Measurements from ENCODE around the gene BTG4. TPM values are rescaled to one million over a fixed set of nuclear protein-coding genes. Genes with fewer than 3 reads are reported as not detected.

BTG4 gene
- total RNA-seq, 1 experiment from 2014 or later: 0.61 TPM

DNA sequence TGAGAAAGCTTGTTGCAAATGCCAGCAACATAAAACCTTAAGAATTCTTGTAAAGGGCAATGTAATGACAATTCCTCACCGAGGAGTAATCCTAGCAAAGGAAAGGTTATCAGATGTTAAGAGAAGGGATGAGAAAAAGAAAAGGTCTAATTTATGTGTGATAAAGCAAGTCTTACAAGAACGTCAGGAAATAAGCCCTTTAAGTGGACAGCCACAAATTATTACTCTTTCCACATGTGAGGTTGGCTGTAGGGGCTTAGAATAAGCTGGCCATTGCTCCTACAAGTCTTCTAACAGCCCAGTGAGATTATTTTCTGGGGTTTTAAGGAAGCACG lies 37.6 kb upstream of the BTG4 start:
- Mint-ChIP-seq H3K36me3 (ENCODE audit: insufficient read depth, unreplicated experiment) (no peaks in the 10 kb centered on the region), H3K27me3 (ENCODE audit: insufficient read depth, unreplicated experiment) (peaks cover 2% of the 10 kb centered on the region), H3K9me3 (ENCODE audit: unreplicated experiment) (no peaks in the 10 kb centered on the region), H3K4me1 (ENCODE audit: low read depth, unreplicated experiment) (no peaks in the 10 kb centered on the region), H3K27ac (ENCODE audit: unreplicated experiment) (no peak overlapping the region), H3K4me3 (ENCODE audit: unreplicated experiment) (no peak overlapping the region)
- POLR2A ChIA-PET: no interaction called here
- DNase-seq: no peak
- Histone ChIP-seq H3K4me3 (ENCODE audit: low read depth, low read length) (no peak overlapping the region), H3K27me3 (replicated peaks; ENCODE audit: control insufficient read depth, insufficient read depth, low read length) (no peaks in the 10 kb centered on the region), H3K9me3 (no peaks in the 10 kb centered on the region), H3K36me3 (ENCODE audit: control insufficient read depth, insufficient read depth, low read length) (no peaks in the 10 kb centered on the region), H3K4me1 (0 out of 2 replicates have a peak, but pooled peaks cover 5% of the 10 kb centered on the region)
- intact Hi-C loops (cut with micrococcal nuclease; ENCODE audit: unreplicated experiment): no loop called here
- no TSS peak for BruUV-seq (replicated peaks)
- CTCF ChIA-PET: no interaction called here
- TF ChIP-seq, protein P1, sequence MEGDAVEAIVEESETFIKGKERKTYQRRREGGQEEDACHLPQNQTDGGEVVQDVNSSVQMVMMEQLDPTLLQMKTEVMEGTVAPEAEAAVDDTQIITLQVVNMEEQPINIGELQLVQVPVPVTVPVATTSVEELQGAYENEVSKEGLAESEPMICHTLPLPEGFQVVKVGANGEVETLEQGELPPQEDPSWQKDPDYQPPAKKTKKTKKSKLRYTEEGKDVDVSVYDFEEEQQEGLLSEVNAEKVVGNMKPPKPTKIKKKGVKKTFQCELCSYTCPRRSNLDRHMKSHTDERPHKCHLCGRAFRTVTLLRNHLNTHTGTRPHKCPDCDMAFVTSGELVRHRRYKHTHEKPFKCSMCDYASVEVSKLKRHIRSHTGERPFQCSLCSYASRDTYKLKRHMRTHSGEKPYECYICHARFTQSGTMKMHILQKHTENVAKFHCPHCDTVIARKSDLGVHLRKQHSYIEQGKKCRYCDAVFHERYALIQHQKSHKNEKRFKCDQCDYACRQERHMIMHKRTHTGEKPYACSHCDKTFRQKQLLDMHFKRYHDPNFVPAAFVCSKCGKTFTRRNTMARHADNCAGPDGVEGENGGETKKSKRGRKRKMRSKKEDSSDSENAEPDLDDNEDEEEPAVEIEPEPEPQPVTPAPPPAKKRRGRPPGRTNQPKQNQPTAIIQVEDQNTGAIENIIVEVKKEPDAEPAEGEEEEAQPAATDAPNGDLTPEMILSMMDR (IDR thresholded peaks at IDR 0.05; ENCODE audit: insufficient read depth in 1 of 2, low read depth in 1 of 2, low read length in 1 of 2, severe bottlenecking in 1 of 2, unreplicated experiment in 1 of 2): no peak

DNA sequence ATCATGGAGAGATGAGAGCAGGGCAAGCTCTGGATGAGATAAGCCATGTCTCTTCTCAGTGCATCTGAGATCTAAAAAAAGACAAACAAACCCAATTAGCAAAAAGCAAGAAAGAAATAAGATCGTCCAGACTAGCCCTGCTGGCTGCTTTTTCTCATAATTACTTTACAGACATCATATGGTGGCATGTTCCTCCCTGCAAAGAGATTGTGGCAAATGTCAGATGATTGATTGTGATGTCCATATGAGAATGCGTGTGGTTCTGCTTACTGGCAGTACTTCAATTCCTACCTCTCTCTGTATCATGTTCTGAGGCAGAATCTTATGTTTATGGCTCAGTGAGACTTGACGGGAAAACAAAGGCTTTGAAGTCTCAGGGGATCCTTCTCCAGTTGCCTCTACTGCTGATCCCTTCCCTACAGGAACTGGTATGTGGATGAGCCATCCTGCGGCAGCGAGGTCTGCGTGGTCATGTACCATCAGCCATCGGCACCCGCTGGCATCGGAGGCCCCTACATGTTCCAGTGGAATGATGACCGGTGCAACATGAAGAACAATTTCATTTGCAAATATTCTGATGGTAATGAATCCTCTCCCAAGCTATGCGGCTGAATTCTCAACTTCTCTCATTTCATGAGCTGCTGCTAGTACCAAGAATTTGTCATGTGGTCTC lies 37.1 kb upstream of the BTG4 start:
- no TSS peak for BruUV-seq (replicated peaks)
- ChIA-PET CTCF (no interaction called here), POLR2A (no interaction called here)
- Mint-ChIP-seq H3K36me3 (ENCODE audit: insufficient read depth, unreplicated experiment) (no peaks in the 10 kb centered on the region), H3K27ac (ENCODE audit: unreplicated experiment) (no peak overlapping the region), H3K4me3 (ENCODE audit: unreplicated experiment) (no peak overlapping the region), H3K4me1 (ENCODE audit: low read depth, unreplicated experiment) (no peaks in the 10 kb centered on the region), H3K27me3 (ENCODE audit: insufficient read depth, unreplicated experiment) (peaks cover 2% of the 10 kb centered on the region), H3K9me3 (ENCODE audit: unreplicated experiment) (no peaks in the 10 kb centered on the region)
- Histone ChIP-seq H3K9me3 (no peaks in the 10 kb centered on the region), H3K4me1 (0 out of 2 replicates have a peak, but pooled peaks cover 5% of the 10 kb centered on the region), H3K27me3 (replicated peaks; ENCODE audit: control insufficient read depth, insufficient read depth, low read length) (no peaks in the 10 kb centered on the region), H3K4me3 (ENCODE audit: low read depth, low read length) (no peak overlapping the region), H3K36me3 (ENCODE audit: control insufficient read depth, insufficient read depth, low read length) (no peaks in the 10 kb centered on the region)
- TF ChIP-seq, protein P1 (IDR thresholded peaks at IDR 0.05; ENCODE audit: insufficient read depth in 1 of 2, low read depth in 1 of 2, low read length in 1 of 2, severe bottlenecking in 1 of 2, unreplicated experiment in 1 of 2): no peak
- no peak for DNase-seq
- intact Hi-C loops (cut with micrococcal nuclease; ENCODE audit: unreplicated experiment): no loop called here

DNA sequence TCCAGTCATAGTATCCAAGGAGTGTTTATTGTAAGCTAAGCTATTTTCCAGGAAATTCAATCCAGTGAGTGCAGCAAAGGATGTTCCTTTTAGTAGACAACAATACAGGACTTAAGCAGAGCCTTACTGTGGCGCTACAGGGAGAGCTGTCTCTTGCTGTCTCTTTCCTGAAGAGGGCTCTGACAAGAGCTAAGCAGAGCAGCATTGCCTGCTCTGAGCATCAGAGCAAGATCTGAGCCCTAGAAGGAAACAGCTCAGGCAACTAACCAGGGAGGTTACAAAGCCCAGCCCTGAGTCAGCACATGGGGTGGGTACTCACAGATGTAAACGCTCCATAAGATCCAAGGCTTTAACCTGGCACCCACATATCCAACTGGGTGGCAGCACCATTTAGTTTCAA lies 36.3 kb upstream of the BTG4 start:
- no peaks in the 10 kb centered on the region for H3K9me3 Mint-ChIP-seq (ENCODE audit: unreplicated experiment)
- no peaks in the 10 kb centered on the region for H3K27me3 Mint-ChIP-seq (ENCODE audit: insufficient read depth, unreplicated experiment)
- BruUV-seq (replicated peaks): no TSS peak

More for the DNA sequence above, 36.3 kb upstream of the BTG4 start:
- Histone ChIP-seq H3K4me1 (0 out of 2 replicates have a peak, but pooled peaks cover 5% of the 10 kb centered on the region), H3K27me3 (replicated peaks; ENCODE audit: control insufficient read depth, insufficient read depth, low read length) (no peaks in the 10 kb centered on the region), H3K4me3 (ENCODE audit: low read depth, low read length) (no peak overlapping the region), H3K36me3 (ENCODE audit: control insufficient read depth, insufficient read depth, low read length) (no peaks in the 10 kb centered on the region), H3K9me3 (no peaks in the 10 kb centered on the region)
- no peaks in the 10 kb centered on the region for H3K4me1 Mint-ChIP-seq (ENCODE audit: low read depth, unreplicated experiment)
- intact Hi-C loops (cut with micrococcal nuclease; ENCODE audit: unreplicated experiment): no loop called here
- CTCF ChIA-PET: no interaction called here
- no peak overlapping the region for H3K27ac Mint-ChIP-seq (ENCODE audit: unreplicated experiment)
- no peak for DNase-seq
- POLR2A ChIA-PET: no interaction called here
- H3K36me3 Mint-ChIP-seq (ENCODE audit: insufficient read depth, unreplicated experiment): no peaks in the 10 kb centered on the region
- TF ChIP-seq, protein P1 (IDR thresholded peaks at IDR 0.05; ENCODE audit: insufficient read depth in 1 of 2, low read depth in 1 of 2, low read length in 1 of 2, severe bottlenecking in 1 of 2, unreplicated experiment in 1 of 2): no peak
- no peak overlapping the region for H3K4me3 Mint-ChIP-seq (ENCODE audit: unreplicated experiment)
